HG03103 (cell line): Measurements from ENCODE around the gene CYTH4.

ENCODE experiments used
- ATAC-seq: cut with Tn5 transposase; IDR thresholded peaks from one replicate; pipeline ENCODE4 v1.9.1; 2021; ENCODE audit warnings: low read depth; ENCODE audit not compliant: unreplicated experiment

CYTH4 gene

DNA sequence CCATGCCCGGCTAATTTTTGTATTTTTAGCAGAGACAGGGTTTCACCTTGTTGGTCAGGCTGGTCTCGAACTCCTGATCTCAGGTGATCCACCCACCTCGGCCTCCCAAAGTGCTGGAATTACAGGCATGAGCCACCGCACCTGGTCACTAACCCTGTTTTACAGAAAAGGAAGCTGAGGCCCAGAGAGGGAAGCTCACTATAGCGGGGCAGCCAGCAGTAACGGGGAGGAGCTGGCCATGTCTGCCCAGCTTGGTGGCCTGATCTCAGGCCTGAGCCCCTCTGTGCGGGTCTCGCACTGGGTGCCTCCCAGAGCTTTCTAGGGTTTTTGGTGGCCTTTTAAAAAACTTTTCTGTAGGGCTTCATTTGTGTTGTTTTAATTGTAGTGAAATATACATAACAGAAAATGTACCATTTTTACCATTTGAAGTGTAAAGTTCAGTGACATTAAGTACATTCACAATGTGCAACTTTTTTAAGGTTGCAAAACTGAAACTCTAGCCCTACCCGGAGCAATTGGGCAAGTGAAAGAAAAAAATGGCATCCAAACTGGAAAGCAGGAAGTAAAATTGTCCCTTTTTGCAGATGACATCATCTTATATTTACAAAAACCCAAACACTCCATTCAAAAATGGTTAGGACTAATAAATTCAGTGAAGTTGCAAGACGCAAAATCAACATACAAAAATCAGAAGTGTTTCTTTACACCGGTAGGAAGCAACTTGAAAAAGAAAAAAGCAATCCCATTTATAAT lies 14.5 kb upstream of the CYTH4 start:
- ATAC-seq = no peak

DNA sequence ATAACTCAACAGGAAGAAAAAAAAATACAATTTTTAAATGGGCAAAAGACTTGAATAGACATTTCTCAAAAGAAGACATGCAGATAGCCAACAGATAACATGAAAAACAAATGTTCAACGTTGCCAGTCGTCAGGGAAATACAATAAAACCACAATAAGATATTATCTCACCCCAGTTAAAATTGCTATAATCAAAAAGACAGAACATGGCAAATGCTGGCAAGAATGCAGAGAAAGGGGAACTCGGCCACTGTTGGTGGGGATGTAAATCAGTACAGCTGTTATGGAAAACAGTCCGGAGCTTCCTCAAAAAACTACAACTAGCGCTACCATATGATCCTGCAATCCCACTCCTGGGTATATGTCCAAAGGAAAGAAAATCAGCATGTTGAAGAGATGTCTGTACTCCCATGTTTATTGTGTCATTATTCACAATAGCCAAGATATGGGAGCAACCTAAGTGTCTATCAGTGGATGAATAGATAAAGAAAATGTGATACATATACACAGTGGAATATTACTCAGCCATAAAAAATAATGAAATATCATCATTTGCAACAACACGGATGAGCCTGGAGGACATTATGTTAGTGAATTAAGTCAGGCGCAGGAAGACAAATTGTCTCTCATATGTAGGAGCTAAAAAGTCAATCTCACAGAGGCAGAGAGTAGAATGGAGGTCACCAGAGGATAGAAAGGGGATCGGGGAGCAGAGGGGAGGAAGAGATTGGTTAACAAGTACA lies 12.2 kb upstream of the CYTH4 start:
- no peak for ATAC-seq

DNA sequence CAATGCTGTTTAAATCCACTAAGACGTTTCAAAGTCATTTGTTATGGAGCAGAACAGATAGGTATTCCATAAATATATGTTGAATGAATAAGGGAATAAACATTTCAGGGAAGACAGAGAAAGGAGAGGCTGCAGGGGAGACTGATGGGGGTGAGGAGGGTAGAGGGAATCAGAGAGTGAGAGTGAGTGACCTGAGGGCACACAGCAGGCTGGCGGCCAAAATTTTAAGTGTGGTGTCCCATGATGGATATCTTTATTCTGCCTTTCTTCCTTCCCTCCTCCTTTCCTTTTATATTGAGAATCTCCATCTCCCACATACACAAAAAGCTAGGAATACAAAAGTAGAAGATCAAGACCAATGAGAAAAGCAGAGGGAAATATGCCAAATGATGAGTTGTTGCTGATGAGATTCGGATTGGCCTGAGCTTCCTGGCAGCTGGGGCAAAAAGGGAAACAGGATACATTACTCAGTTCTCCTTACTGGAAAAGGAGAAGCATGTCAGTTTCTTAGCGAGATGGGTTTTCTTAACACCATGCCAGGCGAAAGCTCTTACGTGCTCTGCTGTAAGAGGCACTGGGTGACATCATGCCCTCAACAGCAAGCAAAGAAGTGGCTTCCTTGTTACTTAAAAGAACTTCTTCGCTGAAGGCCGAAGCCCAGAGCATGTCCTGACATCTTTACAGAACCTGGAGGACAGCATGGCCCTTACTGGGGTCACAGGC lies 11.2 kb upstream of the CYTH4 start:
- no peak for ATAC-seq

DNA sequence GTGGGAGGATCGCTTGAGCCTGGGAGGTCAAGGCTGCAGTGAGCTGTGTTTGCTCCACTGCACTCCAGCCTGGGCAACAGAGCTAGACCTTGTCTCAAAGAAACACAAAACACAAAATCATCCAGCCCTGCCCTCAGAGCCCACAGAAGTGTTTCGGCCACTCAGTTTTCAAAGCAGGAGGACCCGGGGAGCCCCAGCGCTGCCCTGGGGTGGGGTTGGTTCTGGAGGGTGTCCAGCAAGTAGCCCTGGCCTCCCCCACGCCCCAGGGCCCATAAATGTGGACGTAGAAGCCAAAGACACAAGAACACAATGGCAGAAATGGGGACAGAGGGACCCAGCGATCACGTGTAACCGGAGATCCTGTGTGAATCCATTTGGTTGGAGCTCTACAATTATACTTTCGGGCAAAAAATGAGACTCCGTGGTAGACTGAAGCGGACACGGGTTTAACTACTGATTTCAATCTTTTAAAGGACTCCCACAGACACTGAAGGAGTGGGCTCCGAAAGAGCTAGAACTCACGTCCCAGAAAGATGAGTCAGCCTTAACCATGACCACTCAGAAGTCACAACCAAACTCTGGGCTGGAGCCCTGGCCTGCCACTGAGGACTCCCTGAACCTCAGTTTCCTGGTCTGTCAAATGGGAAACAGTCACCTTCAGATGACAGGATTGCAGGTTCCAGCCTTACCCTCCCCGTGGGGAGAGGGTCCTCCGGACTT lies 9.0 kb upstream of the CYTH4 start:
- no peak for ATAC-seq

DNA sequence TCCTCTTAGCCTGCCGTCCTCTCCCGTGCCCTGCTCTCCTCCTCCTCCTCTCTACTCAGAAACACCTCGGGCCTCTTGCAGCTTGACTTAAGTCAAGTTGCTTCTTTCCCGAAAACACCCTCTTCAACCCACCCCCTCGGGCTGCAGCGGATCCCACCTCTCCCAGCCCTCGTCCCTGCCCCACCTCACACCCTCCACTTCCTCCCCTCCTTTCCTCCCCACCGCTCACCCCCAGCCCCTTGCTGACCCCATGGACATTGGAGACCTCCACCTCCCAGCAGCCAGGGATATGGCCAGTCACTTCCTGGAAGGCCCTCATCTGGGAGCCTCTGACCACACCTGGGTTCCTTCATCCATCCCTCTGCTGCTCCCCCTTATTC lies 8.5 kb upstream of the CYTH4 start:
- ATAC-seq = no peak

DNA sequence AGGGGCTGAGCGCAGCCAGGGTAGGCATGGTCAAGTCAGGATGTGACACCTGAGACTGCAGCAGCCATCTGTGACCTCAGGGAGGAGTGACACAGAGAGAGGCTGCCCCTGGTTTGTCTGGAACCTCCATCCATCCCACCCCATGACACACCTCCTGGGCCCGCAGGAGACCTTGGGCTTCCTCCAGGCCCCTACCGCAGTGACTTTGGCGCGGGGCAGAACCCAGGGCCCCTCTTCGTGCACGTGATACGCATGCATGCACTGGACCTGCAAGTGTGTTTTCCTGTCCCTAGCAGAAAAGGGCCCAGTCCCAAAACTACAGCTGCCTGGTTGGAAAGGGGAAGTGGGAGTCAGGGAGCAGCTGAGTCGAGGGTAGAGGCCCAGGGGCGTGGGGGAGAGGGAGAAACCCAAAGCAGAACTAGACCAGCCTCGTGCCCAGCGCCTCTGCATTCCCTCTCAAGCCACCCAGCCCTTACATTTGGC lies 7.9 kb upstream of the CYTH4 start:
- ATAC-seq = no peak

DNA sequence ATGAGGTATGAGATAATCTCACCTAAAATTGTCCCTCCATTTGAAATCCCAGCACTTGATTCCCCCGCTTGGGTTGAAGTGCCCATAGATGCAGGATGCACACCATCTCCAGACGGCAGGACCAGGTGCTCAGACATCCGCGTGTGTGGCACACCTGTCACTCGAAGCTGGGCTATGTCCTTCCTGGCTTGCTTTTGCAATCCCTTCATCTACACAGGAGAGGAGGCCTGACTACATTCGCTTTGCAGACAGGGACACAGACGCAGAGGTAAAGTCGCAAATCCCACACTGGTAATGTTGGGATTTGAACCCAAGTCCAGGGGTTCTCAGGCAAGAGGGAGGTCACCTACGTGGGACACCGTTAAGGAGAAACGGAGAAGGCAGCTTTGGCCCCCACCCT lies 7.2 kb upstream of the CYTH4 start:
- ATAC-seq = no peak

DNA sequence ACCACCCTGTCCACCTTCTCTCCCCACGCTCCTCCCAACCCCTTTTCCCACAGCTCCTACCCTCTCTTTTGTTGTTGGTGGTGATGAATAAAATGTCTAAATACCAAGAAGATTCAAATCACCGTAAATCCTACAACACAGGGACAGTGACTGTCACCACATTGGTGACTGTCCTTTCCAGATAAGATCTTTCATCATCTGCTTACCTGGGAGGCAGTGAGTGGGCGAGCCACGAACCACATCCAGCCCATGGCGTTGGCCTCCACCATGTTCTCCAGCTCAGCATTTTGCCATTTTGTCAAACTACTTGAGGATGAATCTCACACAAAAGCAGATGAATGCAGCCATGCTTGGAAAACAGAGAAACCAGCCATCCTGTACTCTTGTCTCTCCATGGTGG lies 6.7 kb upstream of the CYTH4 start:
- ATAC-seq = no peak

DNA sequence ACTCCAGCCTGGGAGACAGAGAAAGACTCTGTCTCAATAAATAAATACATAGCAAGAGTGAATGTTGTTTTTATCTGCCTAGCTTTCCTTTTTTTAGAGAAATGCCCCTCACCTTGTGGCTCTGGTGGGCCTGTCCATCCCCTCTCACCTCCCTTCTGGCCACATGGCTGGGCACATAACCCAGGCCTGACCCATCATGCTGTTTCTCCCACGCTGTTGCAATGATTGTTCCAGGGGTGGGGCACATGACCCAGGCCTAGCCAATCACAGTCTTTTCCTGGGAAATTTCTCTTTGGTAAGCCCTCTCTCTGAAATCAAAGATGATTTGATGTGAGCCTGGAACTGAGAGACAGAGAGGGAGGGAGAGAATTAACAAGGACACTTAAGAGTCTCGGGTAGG lies 5.5 kb upstream of the CYTH4 start:
- no peak for ATAC-seq

DNA sequence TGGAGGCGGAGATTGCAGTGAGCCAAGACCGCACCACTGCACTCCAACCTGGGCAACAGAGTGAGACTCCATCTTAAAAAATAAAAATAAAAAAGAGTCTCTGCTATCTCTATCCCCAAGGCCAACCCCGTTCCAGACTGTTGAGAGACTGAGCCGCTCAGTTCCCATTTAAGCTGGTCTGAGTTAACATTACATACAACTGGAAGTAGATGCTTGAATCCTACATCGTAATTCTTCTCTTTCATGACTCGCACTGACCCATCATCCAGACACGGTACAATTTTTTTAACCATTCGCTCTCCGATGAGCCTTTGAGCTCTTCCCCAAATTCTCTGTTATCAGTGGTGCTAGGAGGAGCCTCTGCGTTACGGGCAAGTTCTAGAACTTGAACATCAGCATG lies 4.9 kb upstream of the CYTH4 start:
- no peak for ATAC-seq

DNA sequence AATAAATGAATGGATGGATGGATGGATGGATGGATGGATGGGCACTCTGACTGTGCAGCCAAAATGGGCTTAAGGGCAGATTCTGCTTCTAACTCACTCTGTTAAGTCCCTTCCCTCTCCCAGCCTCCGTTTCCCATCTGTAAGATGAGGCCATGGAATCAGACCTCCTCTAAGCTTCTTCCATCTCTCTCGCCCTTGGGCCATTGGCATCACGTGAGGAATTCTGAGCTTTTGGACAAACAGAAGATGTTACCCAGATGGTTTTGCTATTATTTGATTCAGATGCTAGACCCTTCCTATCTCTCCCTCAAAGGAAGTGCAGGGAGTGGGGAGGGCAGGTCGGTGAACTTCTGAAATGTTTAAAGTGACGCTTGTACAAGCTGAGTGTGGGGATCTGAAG lies 4.0 kb upstream of the CYTH4 start:
- ATAC-seq = no peak

DNA sequence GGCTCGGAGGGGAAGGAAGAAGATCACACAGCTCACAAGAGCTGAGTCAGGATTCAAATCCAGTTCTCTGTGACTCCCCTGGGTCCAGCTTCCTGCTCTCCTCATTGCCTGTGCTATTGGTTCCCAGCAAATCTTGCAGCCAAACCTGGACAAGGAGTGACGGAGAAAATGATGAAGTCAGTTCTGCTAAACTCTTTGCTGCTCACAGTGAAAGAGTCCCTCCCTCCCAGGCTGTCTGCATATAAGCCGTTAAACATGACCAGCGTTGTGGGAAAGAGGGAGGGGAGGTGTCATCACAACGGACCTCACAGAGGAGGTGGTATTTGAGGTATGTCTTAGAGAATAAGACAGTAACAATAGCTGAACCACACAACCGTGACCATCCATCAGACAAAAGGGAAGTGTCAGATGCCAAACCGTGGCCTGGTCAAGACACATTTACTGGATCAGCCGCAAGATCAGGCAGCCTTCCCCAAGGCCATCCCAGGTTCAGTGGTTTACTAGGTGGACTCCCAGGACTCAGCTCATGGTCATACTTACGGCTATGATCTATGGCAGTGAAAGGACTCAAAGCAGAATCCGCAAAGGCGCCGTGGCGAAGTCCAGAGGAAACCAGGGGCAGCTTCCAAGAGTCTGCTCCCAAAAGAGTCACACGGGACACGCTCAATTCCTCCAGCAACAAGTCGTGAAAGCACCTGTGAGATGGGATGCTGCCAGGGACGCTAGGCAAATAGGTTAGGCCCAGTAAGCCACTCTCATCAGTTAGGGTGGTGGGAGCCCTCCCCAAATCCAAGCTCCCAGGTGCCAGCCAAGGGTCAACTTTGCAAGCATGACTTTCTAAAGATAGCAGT lies 2.8 kb upstream of the CYTH4 start:
- no peak for ATAC-seq

DNA sequence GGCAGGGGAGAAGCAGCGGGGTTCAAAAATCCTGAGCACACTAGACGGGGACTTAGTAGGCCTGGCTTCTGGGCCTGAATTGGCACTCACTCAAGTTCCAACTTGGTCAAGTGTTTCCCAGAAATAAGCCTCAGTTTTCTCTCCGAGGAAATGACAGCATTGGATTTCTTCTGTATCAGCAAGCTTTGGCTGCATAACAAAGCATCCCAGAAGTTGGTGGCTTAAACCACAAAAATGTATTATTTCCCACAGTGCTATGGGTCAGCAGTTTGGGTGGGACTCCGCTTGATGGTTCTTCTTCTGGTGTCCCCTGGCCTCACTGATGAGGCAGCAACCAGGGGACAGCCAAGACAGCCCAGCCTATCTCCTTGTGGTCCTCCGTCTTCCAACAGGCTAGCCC lies 1.6 kb upstream of the CYTH4 start:
- no peak for ATAC-seq

DNA sequence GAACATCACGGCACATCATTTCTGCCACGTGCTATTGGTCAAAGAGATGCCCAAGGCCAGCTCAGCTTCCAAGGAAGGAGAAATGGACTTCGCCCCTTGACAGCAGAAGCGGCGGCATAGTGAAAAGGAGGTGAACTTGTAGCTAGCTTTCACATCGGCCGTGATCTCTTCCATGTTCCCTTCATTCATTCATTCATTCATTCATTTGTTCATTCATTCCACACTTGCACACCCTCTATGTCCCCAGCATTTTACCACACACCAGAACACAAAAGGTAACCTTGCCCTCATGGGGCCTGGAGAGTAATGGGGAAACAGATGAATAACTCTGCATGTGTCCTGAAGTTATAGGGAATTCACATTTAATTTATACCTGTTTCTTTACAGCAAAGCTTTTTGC lies 1.1 kb upstream of the CYTH4 start:
- ATAC-seq = no peak

DNA sequence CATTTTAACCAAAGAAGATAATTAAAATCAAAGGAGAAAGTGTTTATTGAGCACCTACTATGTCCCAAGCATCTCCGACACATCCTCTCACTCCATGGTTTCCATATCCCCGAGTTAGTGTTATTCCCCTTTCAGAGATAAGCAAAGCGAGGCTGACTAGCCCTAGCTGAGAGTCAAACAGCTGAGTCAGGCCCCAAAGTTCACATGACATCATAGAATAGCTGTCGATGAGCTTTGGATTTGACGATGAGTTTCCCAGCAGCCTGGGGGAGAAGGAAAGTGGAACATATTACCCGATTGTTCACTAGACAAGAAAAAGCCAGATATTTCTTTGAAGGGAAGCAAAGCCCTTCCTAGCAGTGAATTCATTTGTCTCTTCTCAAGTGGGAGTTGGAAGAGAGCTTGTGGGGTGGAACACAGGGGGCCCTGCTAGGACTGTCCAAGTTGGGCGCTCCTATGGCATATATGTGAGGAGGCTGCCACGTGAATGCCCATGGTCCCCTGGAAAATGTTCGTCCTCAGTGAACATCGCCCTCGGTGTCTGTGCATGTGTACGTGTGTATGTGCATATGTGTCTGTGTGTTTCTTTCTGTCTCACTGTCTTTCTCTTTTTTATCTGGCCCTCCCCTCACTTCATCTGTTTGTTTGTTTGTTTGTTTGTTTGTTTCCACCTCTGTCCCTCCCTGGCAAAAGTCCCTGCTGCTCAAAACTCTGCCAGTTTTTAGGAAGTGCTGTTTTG lies 493 bp upstream of the CYTH4 start:
- no peak for ATAC-seq

DNA sequence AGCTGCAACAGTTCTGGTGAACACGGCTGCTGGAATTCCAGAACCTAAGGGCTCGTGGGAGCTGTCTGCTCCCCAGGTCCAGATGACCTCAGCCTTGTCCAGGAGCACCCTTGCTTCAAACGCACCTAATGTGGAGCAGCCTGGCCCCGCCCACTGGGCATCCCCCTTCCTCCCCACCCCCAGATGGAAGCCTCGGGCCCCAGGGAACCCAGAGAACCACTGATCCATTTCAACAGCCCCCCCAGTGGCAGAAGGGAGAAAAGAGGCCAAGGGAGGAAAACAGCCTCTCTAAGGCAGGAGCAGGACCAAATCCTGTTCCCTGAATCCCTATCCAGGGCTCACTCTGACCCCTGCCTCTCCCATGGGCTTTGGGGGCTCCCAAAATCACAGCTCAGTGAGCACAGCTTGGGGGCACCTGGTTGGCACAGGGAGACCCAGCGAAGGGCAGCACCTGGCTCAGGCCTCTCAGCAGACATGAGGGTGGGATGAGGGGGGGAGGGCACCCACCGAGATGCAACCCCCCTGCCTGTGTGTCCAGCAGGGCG lies 1.2 kb downstream of the CYTH4 start:
- no peak for ATAC-seq

DNA sequence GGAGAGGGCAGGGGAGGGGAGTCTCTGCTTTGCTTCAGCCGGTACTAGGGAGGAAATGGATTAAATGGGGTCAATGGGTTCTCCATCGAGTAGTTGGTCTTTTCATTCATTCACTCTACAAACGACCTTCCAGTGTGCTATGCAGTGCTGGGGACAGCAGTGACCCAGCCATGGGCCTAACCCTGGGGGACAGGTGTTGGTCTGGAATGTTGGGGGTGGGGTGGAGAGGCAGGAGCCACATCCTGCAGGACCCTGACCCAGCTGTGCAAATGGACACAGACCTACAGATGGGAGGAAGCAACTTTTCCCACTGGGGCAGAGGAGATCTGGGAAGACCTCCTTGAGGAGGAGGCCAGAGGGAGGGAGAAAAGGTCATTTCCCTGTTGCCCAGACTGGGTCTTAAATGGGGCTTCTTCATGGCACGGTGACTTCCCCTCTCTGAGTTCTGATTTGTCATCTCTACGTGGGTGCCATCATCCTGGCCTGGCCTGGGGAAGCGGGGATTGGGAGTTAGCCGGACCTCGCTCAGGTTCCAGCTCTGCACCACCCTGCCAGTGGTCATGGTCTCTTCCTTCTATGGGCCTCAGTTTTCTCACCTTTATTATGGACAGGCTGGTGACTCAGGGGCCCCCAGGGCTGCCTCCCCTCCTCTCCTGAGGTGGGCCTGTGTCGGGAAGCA lies 2.0 kb downstream of the CYTH4 start:
- ATAC-seq = no peak

DNA sequence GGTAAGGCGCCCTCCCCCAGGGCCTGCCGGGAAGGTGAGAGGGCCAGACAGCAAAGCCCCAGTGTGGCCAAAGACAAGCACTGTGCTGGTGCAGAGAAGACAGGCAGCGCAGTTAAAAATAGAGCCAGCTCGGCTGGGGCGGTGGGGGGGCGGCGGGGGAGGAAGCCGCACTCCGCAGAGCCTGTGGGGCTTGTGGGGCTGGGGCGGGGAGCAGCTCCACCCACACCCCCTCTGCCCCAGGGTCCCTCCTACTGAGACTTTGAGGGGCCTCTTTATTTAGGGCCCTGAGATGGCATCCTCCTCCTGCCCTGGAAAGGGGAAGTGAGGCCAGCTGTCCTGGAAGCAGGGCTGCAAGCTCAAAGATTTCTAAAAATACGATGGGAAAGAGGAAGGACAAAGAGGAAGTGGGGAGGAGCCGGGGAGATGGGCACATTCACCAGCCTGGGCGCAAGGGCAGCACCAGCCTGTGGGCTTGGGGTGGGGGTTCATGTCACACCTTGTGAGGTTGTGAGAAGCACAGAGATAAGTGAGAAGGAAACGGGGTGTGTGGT lies 2.6 kb downstream of the CYTH4 start:
- no peak for ATAC-seq
